ENCODE measurements around the gene ZNF845. TPM values are rescaled to one million over a fixed set of nuclear protein-coding genes. Genes with fewer than 3 reads are reported as not detected.

Gene ZNF845
- 4.1 and 5.2 TPM in 2 replicates for total RNA-seq (2014; rRNA removed; shearing (Covaris generic))

DNA sequence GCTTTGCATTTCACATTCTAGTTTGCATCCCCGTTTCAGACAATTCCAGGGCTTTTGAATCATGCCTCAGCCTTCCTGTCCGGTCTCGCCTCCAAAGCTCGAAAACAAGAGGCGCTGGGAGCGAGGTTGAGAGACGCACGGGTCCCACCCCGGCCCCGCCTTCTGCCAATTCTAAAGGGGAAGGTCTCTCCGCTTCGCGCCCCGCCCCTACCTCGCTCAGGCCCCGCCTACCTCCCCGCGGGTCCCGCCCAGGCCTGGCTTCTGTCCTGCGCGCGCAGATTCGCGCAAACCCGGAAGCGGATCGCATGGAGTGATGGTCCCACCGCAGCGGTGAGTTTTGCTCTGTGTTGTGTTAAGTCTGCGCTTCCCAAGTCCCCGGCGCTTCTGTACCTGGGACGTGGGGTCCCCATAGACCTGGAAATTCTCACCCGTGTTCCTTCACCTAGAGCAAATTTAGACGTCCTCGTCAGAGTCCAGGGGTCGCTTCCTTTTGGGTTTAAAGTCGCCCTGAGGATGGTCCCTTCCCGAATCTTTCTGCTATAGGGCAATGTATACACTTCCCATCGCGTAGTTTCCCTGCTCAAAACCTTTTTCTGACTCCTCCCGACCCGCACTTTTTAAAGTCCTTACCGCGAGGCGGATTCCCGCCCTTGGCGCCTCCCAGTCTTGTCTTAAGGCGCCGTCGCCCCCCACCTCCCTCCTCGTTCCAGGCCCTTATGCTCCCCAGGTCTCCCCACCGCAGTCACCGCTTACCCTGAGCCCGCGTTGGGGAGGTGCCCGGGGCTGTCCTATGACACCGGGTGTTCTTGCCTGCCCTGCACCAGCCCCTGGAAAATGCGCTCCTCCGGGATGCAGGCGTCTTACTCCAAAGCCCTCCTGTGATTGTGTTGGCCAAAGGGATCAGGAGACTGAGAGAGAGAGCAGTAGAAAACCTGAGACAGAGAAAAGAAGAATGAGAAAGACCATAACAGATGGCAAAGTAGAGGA is at the start of gene ZNF845:
ZNF845 (plus strand) TSS at position 287 of the 987 bp plus-strand sequence. CDS start 7,559 bp downstream, outside the sequence.

DNA sequence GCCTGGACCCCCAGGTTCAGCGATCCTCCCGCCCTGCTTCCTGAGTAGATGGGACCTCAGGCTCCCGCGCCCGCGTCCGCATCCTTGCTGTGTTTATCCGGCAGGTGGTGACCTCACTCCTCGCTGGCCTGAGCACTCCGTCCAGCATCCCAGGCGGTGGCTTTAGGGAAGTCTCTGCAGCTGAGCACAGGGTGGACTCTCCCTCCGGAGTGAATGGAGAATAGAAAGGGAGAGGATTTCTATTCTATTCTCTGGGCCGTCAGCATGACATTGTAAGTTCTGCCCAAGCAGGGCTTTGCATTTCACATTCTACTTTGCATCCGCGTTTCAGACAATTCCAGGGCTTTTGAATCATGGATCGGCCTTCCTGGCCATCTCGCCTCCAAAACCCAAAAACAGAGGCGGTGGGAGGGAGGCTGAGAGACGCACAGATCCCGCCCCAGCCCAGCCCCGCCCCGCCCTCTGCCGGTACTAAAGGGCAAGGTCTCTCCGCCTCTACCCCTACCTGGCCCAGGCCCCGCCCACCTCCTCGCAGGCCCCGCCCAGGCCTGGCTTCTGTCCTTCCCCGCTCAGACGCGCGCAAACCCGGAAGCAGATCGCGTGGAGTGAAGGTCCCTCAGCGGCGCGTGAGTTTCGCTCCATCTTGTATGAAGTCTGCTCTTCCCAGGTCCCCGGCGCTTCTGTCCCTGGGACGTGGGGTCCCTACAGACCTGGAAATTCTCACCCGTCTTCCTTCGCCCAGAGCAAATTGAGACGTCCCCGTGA is 31.8 kb downstream of the ZNF845 start, which contains the start of gene ZNF525:
ZNF525 (plus strand) TSS at position 572 of the 765 bp plus-strand sequence. CDS start 6,577 bp downstream, outside the sequence.

DNA sequence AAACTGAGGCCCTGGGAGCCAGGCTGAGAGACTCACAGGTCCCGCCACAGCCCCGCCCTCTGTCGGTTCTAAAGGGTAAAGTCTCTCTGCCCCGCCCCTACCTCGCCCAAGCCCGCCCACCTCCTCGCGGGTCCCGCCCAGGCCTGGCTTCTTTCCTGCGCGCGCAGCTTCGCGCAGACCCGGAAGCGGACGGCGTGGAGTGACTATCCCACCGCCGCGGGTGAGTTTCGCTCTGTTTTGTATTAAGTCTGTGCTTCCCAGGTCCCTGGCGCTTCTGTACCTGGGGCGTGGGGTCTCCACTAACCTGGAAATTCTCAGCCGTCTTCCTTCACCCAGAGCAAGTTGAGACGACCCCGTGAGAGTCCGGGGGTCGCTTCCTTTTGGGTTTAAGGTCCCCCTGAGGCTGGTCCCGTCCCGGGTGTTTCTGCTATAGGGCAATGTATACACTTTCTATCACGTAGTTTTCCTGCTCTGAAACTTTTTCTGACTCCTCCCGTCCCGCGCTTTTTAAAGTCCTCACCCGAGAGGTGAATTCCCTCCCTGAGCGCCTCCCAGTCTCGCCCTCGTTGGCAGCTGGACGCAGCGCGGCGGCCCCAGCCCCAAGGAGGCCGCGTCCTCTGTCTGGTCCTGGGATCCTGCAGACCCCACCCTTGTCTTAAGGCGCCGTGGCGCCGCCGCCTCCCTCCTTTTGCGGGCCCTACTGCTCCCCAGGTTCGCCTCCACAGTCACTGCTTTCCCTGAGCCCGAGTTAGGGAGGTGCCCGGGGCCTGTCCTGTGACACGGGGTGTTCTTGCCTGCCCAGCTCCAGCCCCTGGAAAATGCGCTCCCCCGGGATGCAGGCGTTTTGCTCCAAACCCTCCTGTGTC is 61.7 kb downstream of the ZNF845 start, which contains the start of gene ZNF765:
ZNF765 (plus strand) TSS at position 176 of the 866 bp plus-strand sequence. CDS start 2,867 bp downstream, outside the sequence.

Other genes starting within 250 kb of the ZNF845 start
- 18.1 and 20.4 TPM in 2 replicates for gene ZNF160, start 230.3 kb upstream of the ZNF845 start, total RNA-seq (2014; rRNA removed; shearing (Covaris generic))
- 0.82 and 1.1 TPM in 2 replicates for gene ZNF415, start 200.8 kb upstream of the ZNF845 start, total RNA-seq (2014; rRNA removed; shearing (Covaris generic))
- gene ZNF347, start 174.7 kb upstream of the ZNF845 start, total RNA-seq (2014; rRNA removed; shearing (Covaris generic)) = 4.5 and 6.8 TPM in 2 replicates
- gene ZNF665, start 140.4 kb upstream of the ZNF845 start, total RNA-seq (2014; rRNA removed; shearing (Covaris generic)) = 0.93 and 0.94 TPM in 2 replicates
- gene ZNF677, start 78.9 kb upstream of the ZNF845 start, total RNA-seq (2014; rRNA removed; shearing (Covaris generic)) = 10.1 and 11.0 TPM in 2 replicates
- not detected in 2 replicates for gene VN1R2, start 75.5 kb upstream of the ZNF845 start, total RNA-seq (2014; rRNA removed; shearing (Covaris generic))
- gene VN1R4, start 66.0 kb upstream of the ZNF845 start, total RNA-seq (2014; rRNA removed; shearing (Covaris generic)) = not detected in 2 replicates
- 5.3 and 8.0 TPM in 2 replicates for gene ZNF525, start 32.0 kb downstream of the ZNF845 start, total RNA-seq (2014; rRNA removed; shearing (Covaris generic))
- gene ZNF765, start 61.4 kb downstream of the ZNF845 start, total RNA-seq (2014; rRNA removed; shearing (Covaris generic)) = 5.1 and 6.2 TPM in 2 replicates
- 4.5 and 5.5 TPM in 2 replicates for gene ZNF761, start 98.2 kb downstream of the ZNF845 start, total RNA-seq (2014; rRNA removed; shearing (Covaris generic))
- 1.6 and 1.8 TPM in 2 replicates for gene ZNF813, start 134.0 kb downstream of the ZNF845 start, total RNA-seq (2014; rRNA removed; shearing (Covaris generic))
- gene ZNF331, start 204.4 kb downstream of the ZNF845 start, total RNA-seq (2014; rRNA removed; shearing (Covaris generic)) = 9.7 and 11.6 TPM in 2 replicates

Measured in A375 (cell line).